ENCODE measurements around the gene GALNT9. TPM values are rescaled to one million over a fixed set of nuclear protein-coding genes. Genes with fewer than 3 reads are reported as not detected.
A peak's percentile ranks its signal among the peaks of the same experiment; 100 is the strongest.

The GALNT9 gene
- total RNA-seq, 6 experiments from 2014 or later = not detected

- TF ChIP-seq CTCF (IDR thresholded peaks at IDR 0.05) (no peak), POLR2A (IDR thresholded peaks at IDR 0.05) (no peak)
- no peaks in the 10 kb centered on the region for H3K4me1 ChIP-seq
- H3K27ac ChIP-seq = no peak overlapping the region
- DNase-seq = peak in 1 of 3 donors; percentile 55
- no peaks in the 10 kb centered on the region for H3K27me3 ChIP-seq
- H3K4me3 ChIP-seq = no peak overlapping the region
- 43% methylated on average over 13 of the region's 41 CpGs for WGBS (ENCODE audit: insufficient coverage, low coverage, low lambda C conversion rate, missing lambda C conversion rate)
- ATAC-seq = no peak
- H3K9me3 ChIP-seq = no peaks in the 10 kb centered on the region
- intact Hi-C loops (cut with DNase I) = no loop called here
- no peaks in the 10 kb centered on the region for H3K36me3 ChIP-seq
These were observed 58.2 kb downstream of the GALNT9 start for GRCh38 chr12:132270969-132271754.

GRCh38 chr12:132270516-132270915 is 58.9 kb downstream of the GALNT9 start:
- Histone ChIP-seq H3K27me3 (no peaks in the 10 kb centered on the region), H3K4me3 (no peak overlapping the region), H3K9me3 (no peaks in the 10 kb centered on the region), H3K36me3 (no peaks in the 10 kb centered on the region), H3K4me1 (no peaks in the 10 kb centered on the region), H3K27ac (no peak overlapping the region)
- TF ChIP-seq POLR2A (IDR thresholded peaks at IDR 0.05) (no peak), CTCF (IDR thresholded peaks at IDR 0.05) (no peak)
- DNase-seq (no peak), ATAC-seq (no peak)
- intact Hi-C loops (cut with DNase I) = no loop called here
- WGBS (ENCODE audit: insufficient coverage, low coverage, low lambda C conversion rate, missing lambda C conversion rate) = 53% methylated on average over 7 of the region's 12 CpGs

- WGBS (ENCODE audit: insufficient coverage, low coverage, low lambda C conversion rate, missing lambda C conversion rate) = 75% methylated on average over 14 of the region's 44 CpGs
These were observed 60.0 kb downstream of the GALNT9 start for GRCh38 chr12:132269271-132269968.

GRCh38 chr12:132268674-132269073 is 60.7 kb downstream of the GALNT9 start:
- ATAC-seq (no peak), DNase-seq (no peak)
- Histone ChIP-seq H3K9me3 (no peaks in the 10 kb centered on the region), H3K4me3 (no peak overlapping the region), H3K36me3 (no peaks in the 10 kb centered on the region), H3K27ac (no peak overlapping the region), H3K4me1 (no peaks in the 10 kb centered on the region), H3K27me3 (no peaks in the 10 kb centered on the region)
- WGBS (ENCODE audit: insufficient coverage, low coverage, low lambda C conversion rate, missing lambda C conversion rate) = 59% methylated on average over 9 of the region's 26 CpGs
- intact Hi-C loops (cut with DNase I) = no loop called here
- TF ChIP-seq POLR2A (IDR thresholded peaks at IDR 0.05) = no peak
- TF ChIP-seq CTCF (IDR thresholded peaks at IDR 0.05) = no peak

More at GRCh38 chr12:132269271-132269968, 60.0 kb downstream of the GALNT9 start:
- Histone ChIP-seq H3K27ac (no peak overlapping the region), H3K27me3 (no peaks in the 10 kb centered on the region), H3K9me3 (no peaks in the 10 kb centered on the region), H3K4me3 (no peak overlapping the region), H3K36me3 (no peaks in the 10 kb centered on the region), H3K4me1 (no peaks in the 10 kb centered on the region)
- intact Hi-C loops (cut with DNase I) = no loop called here
- no peak for ATAC-seq
- DNase-seq = no peak
- TF ChIP-seq CTCF (IDR thresholded peaks at IDR 0.05) (no peak), POLR2A (IDR thresholded peaks at IDR 0.05) (no peak)

Data from right lobe of liver (tissue), 6 donors.